ENCODE data around the gene GALNT14. TPM values are rescaled to one million over a fixed set of nuclear protein-coding genes. Genes with fewer than 3 reads are reported as not detected.

GALNT14 gene
- total RNA-seq, 1 donor from 2014 or later: 0.14 TPM

GRCh38 chr2:31141443-31142085, 3.3 kb upstream of the GALNT14 start:
- DNase-seq: no peak
- Histone ChIP-seq H3K4me1 (peaks cover 22% of the 10 kb centered on the region), H3K4me3 (no peak overlapping the region), H3K27me3 (ENCODE audit: low read depth) (peaks cover 67% of the 10 kb centered on the region), H3K36me3 (no peaks in the 10 kb centered on the region), H3K9me3 (replicated peaks) (no peaks in the 10 kb centered on the region), H3K27ac (replicated peaks) (no peak overlapping the region)
- no peak for TF ChIP-seq CTCF (IDR thresholded peaks at IDR 0.05; ENCODE audit: borderline replicate concordance)
- intact Hi-C loops (cut with micrococcal nuclease): no loop called here

GRCh38 chr2:31140151-31140550, 1.9 kb upstream of the GALNT14 start:
- Histone ChIP-seq H3K36me3 (no peaks in the 10 kb centered on the region), H3K4me3 (no peak overlapping the region), H3K4me1 (peaks cover 22% of the 10 kb centered on the region), H3K27me3 (ENCODE audit: low read depth) (peaks cover 72% of the 10 kb centered on the region), H3K9me3 (replicated peaks) (no peaks in the 10 kb centered on the region), H3K27ac (replicated peaks) (no peak overlapping the region)
- no peak for TF ChIP-seq CTCF (IDR thresholded peaks at IDR 0.05; ENCODE audit: borderline replicate concordance)
- DNase-seq: no peak
- intact Hi-C loops (cut with micrococcal nuclease): no loop called here

- H3K9me3 ChIP-seq (replicated peaks): no peaks in the 10 kb centered on the region
- TF ChIP-seq CTCF (IDR thresholded peaks at IDR 0.05; ENCODE audit: borderline replicate concordance): no peak
- DNase-seq: no peak
- intact Hi-C loops (cut with micrococcal nuclease): no loop called here
- H3K36me3 ChIP-seq: no peaks in the 10 kb centered on the region
- no peak overlapping the region for H3K4me3 ChIP-seq
- peaks cover 73% of the 10 kb centered on the region for H3K27me3 ChIP-seq (ENCODE audit: low read depth)
- H3K27ac ChIP-seq (replicated peaks): no peak overlapping the region
- peaks cover 22% of the 10 kb centered on the region for H3K4me1 ChIP-seq
Observed at GRCh38 chr2:31139671-31140070, 1.4 kb upstream of the GALNT14 start.

GRCh38 chr2:31137211-31138036, 816 bp downstream of the GALNT14 start:
- no peaks in the 10 kb centered on the region for H3K36me3 ChIP-seq
- H3K27me3 ChIP-seq (ENCODE audit: low read depth): peaks cover 77% of the 10 kb centered on the region
- intact Hi-C loops (cut with micrococcal nuclease): no loop called here
- peak overlapping the region; percentile 72 for H3K4me3 ChIP-seq
- TF ChIP-seq CTCF (IDR thresholded peaks at IDR 0.05; ENCODE audit: borderline replicate concordance): no peak
- peaks cover 22% of the 10 kb centered on the region for H3K4me1 ChIP-seq
- H3K27ac ChIP-seq (replicated peaks): no peak overlapping the region
- no peaks in the 10 kb centered on the region for H3K9me3 ChIP-seq (replicated peaks)
- DNase-seq: no peak

GRCh38 chr2:31136732-31137131, 1.5 kb downstream of the GALNT14 start:
- peaks cover 22% of the 10 kb centered on the region for H3K4me1 ChIP-seq
- intact Hi-C loops (cut with micrococcal nuclease): no loop called here
- H3K9me3 ChIP-seq (replicated peaks): no peaks in the 10 kb centered on the region
- no peaks in the 10 kb centered on the region for H3K36me3 ChIP-seq
- peaks cover 72% of the 10 kb centered on the region for H3K27me3 ChIP-seq (ENCODE audit: low read depth)
- no peak overlapping the region for H3K27ac ChIP-seq (replicated peaks)
- no peak for DNase-seq
- H3K4me3 ChIP-seq: peak overlapping the region; percentile 72
- no peak for TF ChIP-seq CTCF (IDR thresholded peaks at IDR 0.05; ENCODE audit: borderline replicate concordance)

Measured in left ventricle myocardium inferior (tissue), 1 donor.